Skeletal muscle tissue (tissue), 4 donors: Measurements from ENCODE around the gene ZNF586. TPM values are rescaled to one million over a fixed set of nuclear protein-coding genes. Genes with fewer than 3 reads are reported as not detected.

Experiments used
- H3K27ac ChIP-seq: one replicate; pipeline ENCODE4 v1.7.0; 2013; ENCODE audit warnings: mild to moderate bottlenecking, low read depth, low read length, inconsistent platforms
- H3K27me3 ChIP-seq, 3 donors: one replicate each; pipeline ENCODE4 v1.7.0; 2013; ENCODE audit warnings: low read length in 3 of 3; ENCODE audit not compliant: control insufficient read depth in 3 of 3, insufficient read depth in 3 of 3
- H3K36me3 ChIP-seq, 3 donors: one replicate each; pipeline ENCODE4 v1.7.0; 2013; ENCODE audit warnings: low read length in 3 of 3; ENCODE audit not compliant: control insufficient read depth in 3 of 3, insufficient read depth in 3 of 3
- H3K4me1 ChIP-seq, 3 donors: one replicate each; pipeline ENCODE4 v1.7.0; 2013; ENCODE audit warnings: low read length in 3 of 3, mild to moderate bottlenecking in 3 of 3; ENCODE audit not compliant: control insufficient read depth in 3 of 3, insufficient read depth in 3 of 3
- H3K4me3 ChIP-seq, 3 donors: one replicate each; pipeline ENCODE4 v1.7.0; 2013; ENCODE audit warnings: low read length in 3 of 3
- H3K9ac ChIP-seq, 3 donors: one replicate each; pipeline ENCODE4 v1.7.0; 2013; ENCODE audit warnings: low read length in 3 of 3, mild to moderate bottlenecking in 3 of 3, moderate library complexity in 2 of 3, low read depth in 1 of 3
- H3K9me3 ChIP-seq, 3 donors: one replicate each; pipeline ENCODE4 v1.7.0; 2013; ENCODE audit warnings: low read length in 3 of 3; ENCODE audit not compliant: control insufficient read depth in 3 of 3
- total RNA-seq: library from RNA; depleted of rRNA; stranded (reverse); fragments of >200 nt; gene quantifications from one replicate; pipeline ENCODE4 v1.2.3, GENCODE V29; 2014
- donor health status: Osteomylitis.

ZNF586 gene
- total RNA-seq, 1 donor from 2014 or later = 27.1 TPM

GRCh38 chr19:57755031-57755430, 14.4 kb upstream of the ZNF586 start:
- no peak overlapping the region for H3K27ac ChIP-seq
- H3K4me1 ChIP-seq = peaks cover 0 to 3% (median 0%) of the 10 kb centered on the region in 3 donors
- H3K27me3 ChIP-seq = no peaks in the 10 kb centered on the region
- peaks cover 65 to 86% (median 83%) of the 10 kb centered on the region in 3 donors for H3K36me3 ChIP-seq
- H3K9ac ChIP-seq = no peak overlapping the region
- no peak overlapping the region for H3K4me3 ChIP-seq
- peaks cover 0 to 34% (median 4%) of the 10 kb centered on the region in 3 donors for H3K9me3 ChIP-seq

- Histone ChIP-seq H3K4me1 (no peaks in the 10 kb centered on the region), H3K9ac (no peak overlapping the region), H3K27me3 (no peaks in the 10 kb centered on the region), H3K27ac (no peak overlapping the region), H3K36me3 (peaks cover 52 to 70% (median 66%) of the 10 kb centered on the region in 3 donors), H3K4me3 (no peak overlapping the region), H3K9me3 (peaks cover 0 to 29% (median 4%) of the 10 kb centered on the region in 3 donors)
These were observed 11.5 kb upstream of the ZNF586 start for GRCh38 chr19:57757941-57758340.

- no peak overlapping the region for H3K27ac ChIP-seq
- no peak overlapping the region for H3K4me3 ChIP-seq
- peaks cover 0 to 17% (median 3%) of the 10 kb centered on the region in 3 donors for H3K9me3 ChIP-seq
- H3K4me1 ChIP-seq = no peaks in the 10 kb centered on the region
- H3K27me3 ChIP-seq = no peaks in the 10 kb centered on the region
- peaks cover 43 to 60% (median 58%) of the 10 kb centered on the region in 3 donors for H3K36me3 ChIP-seq
- no peak overlapping the region for H3K9ac ChIP-seq
These were observed 10.4 kb upstream of the ZNF586 start for GRCh38 chr19:57759096-57759495.

GRCh38 chr19:57771417-57771816, 1.9 kb downstream of the ZNF586 start:
- no peak overlapping the region for H3K27ac ChIP-seq
- H3K4me3 ChIP-seq = no peak overlapping the region
- peaks cover 0 to 4% (median 0%) of the 10 kb centered on the region in 3 donors for H3K9me3 ChIP-seq
- peaks cover 11 to 23% (median 22%) of the 10 kb centered on the region in 3 donors for H3K36me3 ChIP-seq
- peaks cover 11 to 30% (median 18%) of the 10 kb centered on the region in 3 donors for H3K4me1 ChIP-seq
- H3K9ac ChIP-seq = no peak overlapping the region
- no peaks in the 10 kb centered on the region for H3K27me3 ChIP-seq

GRCh38 chr19:57773488-57773887, 4.0 kb downstream of the ZNF586 start:
- H3K4me3 ChIP-seq = no peak overlapping the region
- H3K9ac ChIP-seq = no peak overlapping the region
- no peaks in the 10 kb centered on the region for H3K27me3 ChIP-seq
- peaks cover 11 to 30% (median 22%) of the 10 kb centered on the region in 3 donors for H3K4me1 ChIP-seq
- peaks cover 0 to 12% (median 1%) of the 10 kb centered on the region in 3 donors for H3K9me3 ChIP-seq
- peaks cover 20 to 41% (median 39%) of the 10 kb centered on the region in 3 donors for H3K36me3 ChIP-seq
- no peak overlapping the region for H3K27ac ChIP-seq

GRCh38 chr19:57776764-57777296, 7.4 kb downstream of the ZNF586 start:
- peaks cover 3 to 37% (median 5%) of the 10 kb centered on the region in 3 donors for H3K9me3 ChIP-seq
- H3K4me1 ChIP-seq = peaks cover 5 to 8% (median 8%) of the 10 kb centered on the region in 3 donors
- H3K27me3 ChIP-seq = no peaks in the 10 kb centered on the region
- no peak overlapping the region for H3K9ac ChIP-seq
- no peak overlapping the region for H3K27ac ChIP-seq
- H3K4me3 ChIP-seq = no peak overlapping the region
- peaks cover 33 to 70% (median 56%) of the 10 kb centered on the region in 3 donors for H3K36me3 ChIP-seq

- H3K4me3 ChIP-seq = peak overlapping the region in 1 of 3 donors; percentile 35
- H3K9me3 ChIP-seq = peaks cover 3 to 37% (median 5%) of the 10 kb centered on the region in 3 donors
- peaks cover 33 to 66% (median 51%) of the 10 kb centered on the region in 3 donors for H3K36me3 ChIP-seq
- H3K4me1 ChIP-seq = peaks cover 5 to 8% (median 6%) of the 10 kb centered on the region in 3 donors
- H3K9ac ChIP-seq = no peak overlapping the region
- H3K27me3 ChIP-seq = no peaks in the 10 kb centered on the region
- no peak overlapping the region for H3K27ac ChIP-seq
These were observed 8.9 kb downstream of the ZNF586 start for GRCh38 chr19:57778336-57778735.

GRCh38 chr19:57779220-57779845, 9.9 kb downstream of the ZNF586 start:
- Histone ChIP-seq H3K27ac (no peak overlapping the region), H3K36me3 (peaks cover 32 to 62% (median 51%) of the 10 kb centered on the region in 3 donors)

GRCh38 chr19:57786286-57786685, 16.8 kb downstream of the ZNF586 start:
- H3K9ac ChIP-seq = no peak overlapping the region
- no peaks in the 10 kb centered on the region for H3K4me1 ChIP-seq
- no peak overlapping the region for H3K27ac ChIP-seq
- peaks cover 6 to 8% (median 7%) of the 10 kb centered on the region in 3 donors for H3K9me3 ChIP-seq
- peaks cover 22 to 32% (median 22%) of the 10 kb centered on the region in 3 donors for H3K36me3 ChIP-seq
- no peaks in the 10 kb centered on the region for H3K27me3 ChIP-seq
- no peak overlapping the region for H3K4me3 ChIP-seq

More at GRCh38 chr19:57779220-57779845, 9.9 kb downstream of the ZNF586 start:
- Histone ChIP-seq H3K9ac (no peak overlapping the region), H3K27me3 (no peaks in the 10 kb centered on the region), H3K9me3 (peaks cover 3 to 37% (median 5%) of the 10 kb centered on the region in 3 donors), H3K4me1 (peaks cover 0 to 4% (median 0%) of the 10 kb centered on the region in 3 donors), H3K4me3 (peak overlapping the region in 1 of 3 donors; percentile 35)

GRCh38 chr19:57786906-57787305, 17.4 kb downstream of the ZNF586 start:
- H3K36me3 ChIP-seq = peaks cover 25 to 27% (median 27%) of the 10 kb centered on the region in 3 donors
- no peaks in the 10 kb centered on the region for H3K4me1 ChIP-seq
- H3K9ac ChIP-seq = no peak overlapping the region
- H3K4me3 ChIP-seq = no peak overlapping the region
- H3K27ac ChIP-seq = no peak overlapping the region
- H3K9me3 ChIP-seq = peaks cover 6 to 8% (median 7%) of the 10 kb centered on the region in 3 donors
- no peaks in the 10 kb centered on the region for H3K27me3 ChIP-seq
